GM19025 (cell line): Measurements from ENCODE around the gene LIPG.

ENCODE experiments used
- ATAC-seq: cut with Tn5 transposase; IDR thresholded peaks from one replicate; pipeline ENCODE4 v1.9.1; 2021; ENCODE audit warnings: mild to moderate bottlenecking, low read depth, moderate library complexity; ENCODE audit not compliant: unreplicated experiment

The LIPG gene

GRCh38 chr18:49609256-49610021 is 47.6 kb downstream of the LIPG start:
- ATAC-seq = no peak

DNA sequence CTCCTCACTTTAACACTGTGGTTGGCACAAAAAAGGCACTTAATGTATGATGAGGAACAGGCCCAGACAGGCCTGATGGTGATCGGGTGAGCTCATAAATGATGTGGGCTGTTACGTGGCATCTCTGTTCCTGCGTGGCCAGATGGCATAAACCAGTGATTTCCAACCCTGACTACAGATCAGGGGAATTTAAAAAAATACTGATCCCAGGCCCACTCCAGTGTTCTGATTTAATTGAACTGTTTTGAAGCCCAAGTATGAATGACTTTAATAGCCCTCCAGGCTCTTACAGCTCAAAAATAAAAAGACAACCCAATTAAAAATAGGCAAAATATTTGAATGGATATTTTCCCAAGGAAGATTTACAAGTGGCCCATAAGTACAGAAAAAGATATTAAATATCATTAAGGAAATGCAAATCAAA is 48.2 kb downstream of the LIPG start:
- ATAC-seq = no peak

- no peak for ATAC-seq
Measured at GRCh38 chr18:49611316-49611715, 49.5 kb downstream of the LIPG start.

DNA sequence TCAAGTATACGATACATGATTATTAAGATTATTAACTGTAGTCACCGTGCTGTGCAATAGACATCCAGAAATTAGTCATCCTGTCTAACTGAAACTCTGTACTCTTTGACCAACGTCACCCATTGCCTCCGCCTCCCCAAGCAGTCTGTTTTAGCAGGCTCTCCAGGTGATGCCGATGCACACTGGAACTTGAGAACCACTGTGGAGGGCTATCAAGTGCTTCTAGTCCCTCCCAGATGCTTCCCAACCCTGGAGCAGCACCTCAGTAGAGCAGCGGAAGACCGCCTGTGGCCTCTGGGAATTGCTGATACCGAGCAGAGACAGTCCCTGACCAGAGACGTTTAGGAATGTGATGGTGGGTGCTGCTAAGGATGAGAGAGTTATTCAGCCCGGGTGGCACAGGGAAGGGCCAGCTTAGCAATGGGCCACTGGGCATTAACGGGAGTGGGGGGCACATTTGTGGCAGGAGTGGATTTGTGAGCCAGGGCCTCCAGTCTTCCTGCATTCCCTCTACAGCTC is 50.7 kb downstream of the LIPG start:
- ATAC-seq = peak; percentile 67

GRCh38 chr18:49613141-49613640 is 51.3 kb downstream of the LIPG start:
- ATAC-seq = no peak

GRCh38 chr18:49613641-49614151 is 51.8 kb downstream of the LIPG start:
- no peak for ATAC-seq

DNA sequence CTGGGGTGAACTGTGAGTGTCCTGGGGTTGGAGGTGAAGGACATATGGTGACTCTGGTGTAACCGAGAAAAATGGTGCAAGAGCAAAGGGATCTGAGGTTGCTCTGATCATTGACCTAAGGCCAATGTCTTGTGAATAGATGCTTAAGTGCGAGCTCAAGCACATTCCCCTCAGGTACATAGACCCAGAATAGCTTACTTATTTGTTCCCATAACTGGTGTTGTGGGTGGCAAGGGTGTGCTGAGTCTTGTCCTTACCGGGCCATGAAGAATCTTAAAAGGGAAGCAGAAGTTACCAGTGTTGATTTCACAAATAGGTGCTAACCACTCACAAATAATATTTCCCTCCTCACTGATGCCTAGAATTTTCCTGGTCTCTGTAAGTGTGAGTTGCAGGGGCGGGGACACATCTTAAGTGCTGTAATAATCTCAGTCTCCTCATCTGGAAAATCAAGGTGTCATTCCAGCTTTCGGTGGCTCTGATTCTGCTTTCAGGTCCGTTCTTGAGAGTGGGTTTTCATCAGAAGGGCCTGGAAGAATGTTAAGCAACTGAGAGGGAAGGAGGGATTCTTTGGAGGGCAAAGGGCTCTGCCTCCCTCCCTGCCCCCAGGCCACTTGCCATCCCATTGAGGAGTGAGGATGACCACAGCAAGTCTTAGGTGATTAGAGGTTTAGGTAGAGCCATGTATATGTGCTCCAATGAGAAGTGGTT is 54.9 kb downstream of the LIPG start:
- ATAC-seq = no peak

DNA sequence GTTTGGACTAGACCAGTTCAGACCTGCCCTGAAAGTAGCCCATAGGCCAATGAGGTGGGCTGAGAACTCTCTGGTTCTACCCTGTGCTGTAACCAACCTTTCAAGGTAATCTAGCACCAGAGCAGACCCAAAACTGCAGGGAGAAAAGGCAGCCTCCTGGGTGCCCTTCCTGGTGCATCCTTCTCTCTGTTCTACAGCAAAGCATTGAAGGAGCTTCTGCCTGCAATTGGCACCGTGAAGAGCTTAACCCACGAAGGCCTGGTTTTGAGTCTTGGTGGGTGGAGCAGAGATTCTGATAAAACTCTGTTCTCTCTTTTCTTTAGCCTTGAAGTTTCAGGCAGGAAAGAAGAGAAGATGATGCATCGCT is 55.5 kb downstream of the LIPG start:
- ATAC-seq = no peak

- no peak for ATAC-seq
Measured at GRCh38 chr18:49617865-49618264, 56.0 kb downstream of the LIPG start.

DNA sequence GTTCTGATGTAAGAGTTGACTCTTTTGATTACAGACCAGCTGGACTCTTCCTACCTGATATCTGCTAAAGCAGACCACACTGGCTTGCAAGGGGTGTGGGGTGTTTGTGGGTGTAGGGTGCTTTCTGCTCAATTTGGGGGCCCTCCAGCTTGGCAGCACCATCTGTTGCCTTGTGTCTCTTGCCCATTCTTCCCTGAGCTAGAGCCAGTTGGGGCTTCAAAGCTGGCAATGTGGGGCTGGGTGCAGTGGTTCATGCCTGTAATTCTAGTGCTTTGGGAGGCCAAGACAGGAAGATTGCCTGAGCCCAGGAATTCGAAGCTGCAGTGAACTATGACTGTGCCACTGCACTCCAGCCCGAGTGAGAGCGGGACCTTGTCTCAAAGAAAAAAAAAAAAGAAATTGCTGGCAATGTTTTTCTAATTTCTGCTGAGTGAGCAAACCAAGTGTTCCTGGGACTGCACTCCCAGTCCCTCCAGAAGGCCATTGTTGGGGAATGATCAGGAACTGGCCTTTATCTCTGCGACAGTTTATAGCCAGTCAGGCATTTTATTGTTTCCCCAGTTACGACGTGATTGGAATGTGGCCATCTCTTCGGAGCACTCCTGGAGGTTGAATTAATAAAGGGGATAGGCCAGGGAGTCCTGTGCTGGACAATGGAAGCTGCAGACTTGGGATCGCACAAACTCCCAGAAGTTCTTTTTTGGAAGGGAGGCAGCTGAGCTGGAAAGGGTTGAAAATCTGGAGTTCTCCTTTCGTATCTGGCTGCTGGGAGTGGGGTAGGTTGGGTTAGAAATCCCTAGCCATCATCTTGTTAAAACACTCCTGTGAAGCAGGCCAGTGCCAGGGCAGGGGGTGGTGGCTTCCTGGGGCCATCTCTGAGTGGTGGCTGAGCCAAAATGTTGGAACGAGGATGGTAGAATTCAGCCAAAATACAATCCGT is 57.2 kb downstream of the LIPG start:
- no peak for ATAC-seq

DNA sequence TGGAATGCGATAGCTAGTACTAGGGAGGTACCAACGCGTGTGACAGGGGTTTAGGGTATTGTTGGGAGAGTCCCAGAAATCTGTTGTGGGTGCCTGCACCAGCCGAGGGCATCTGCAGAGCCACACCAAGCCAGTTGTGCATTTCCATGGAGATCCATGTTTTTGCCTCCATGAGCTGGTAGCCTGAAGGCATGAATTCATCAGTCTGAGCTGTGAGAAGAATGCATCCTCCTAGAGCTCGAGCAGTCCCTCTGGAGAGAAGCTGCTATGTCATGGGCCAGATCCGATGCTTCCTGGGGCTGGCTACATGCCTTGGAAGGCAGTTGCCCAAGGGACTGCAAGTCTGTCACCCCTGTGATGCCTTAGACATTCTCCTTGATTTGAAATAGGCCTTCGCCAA is 57.9 kb downstream of the LIPG start:
- no peak for ATAC-seq

GRCh38 chr18:49621301-49621700 is 59.4 kb downstream of the LIPG start:
- ATAC-seq = no peak

DNA sequence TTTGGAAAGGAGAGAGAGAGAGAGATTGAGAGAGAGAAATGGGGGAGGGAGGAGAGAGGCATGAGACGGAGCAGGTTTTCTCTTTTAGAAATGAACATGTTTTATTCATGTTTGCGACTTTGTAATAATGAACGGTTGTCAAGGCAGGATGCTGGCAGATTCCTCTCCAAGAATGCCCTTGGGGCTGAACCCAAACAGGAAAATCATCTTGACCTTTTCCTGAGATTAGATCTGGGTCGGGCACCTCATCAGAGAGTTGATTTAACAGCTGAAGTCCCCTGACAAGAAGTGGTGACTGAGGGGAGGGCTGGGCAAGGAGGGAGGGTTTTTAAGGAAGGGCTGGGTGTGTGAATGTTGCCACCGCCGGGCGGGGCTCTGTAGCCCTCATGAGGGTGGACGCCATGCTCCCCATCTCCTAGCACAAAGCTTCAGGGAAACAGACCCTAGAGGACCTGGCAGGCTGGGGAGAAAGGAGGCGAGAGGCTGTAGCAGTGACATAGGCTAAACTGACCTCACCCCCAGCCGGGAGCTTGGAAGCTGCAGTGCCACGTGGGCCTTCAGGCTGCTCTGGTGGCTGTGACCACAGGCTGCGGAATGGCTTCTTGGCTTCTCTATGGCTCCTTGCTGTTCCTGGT is 60.0 kb downstream of the LIPG start:
- no peak for ATAC-seq

GRCh38 chr18:49623571-49623970 is 61.7 kb downstream of the LIPG start:
- ATAC-seq = no peak

DNA sequence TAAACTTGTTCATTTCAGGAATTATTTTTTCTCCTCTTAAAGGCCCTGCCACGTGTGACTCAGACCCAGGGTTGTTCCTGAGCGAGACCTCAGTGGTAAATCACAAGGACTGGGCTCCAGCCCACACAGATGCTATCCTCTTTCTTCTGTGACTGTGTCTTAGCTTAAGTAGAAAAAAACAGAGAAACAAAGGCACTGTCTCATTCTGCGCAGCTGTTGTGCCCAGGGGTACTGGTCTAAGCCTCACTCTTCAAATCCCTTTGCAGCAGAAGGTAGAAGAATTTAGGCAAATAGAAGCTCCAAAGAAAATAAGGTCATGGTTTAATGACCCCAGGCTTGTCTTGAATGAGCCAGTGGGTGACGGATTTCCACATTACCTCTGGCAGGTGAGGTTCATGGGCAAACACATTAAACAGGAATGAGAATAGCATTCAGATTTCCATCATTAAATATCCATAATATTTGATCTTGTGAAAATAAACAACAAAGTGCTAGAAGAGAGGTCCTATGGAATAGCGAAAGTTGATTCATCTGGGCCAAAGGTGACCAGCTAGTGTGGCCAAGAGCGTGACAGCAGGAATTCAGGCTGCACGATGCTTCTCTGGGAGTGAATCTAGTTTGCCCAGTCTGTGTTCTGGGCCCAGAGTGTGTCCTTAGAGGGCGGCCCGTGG is 63.3 kb downstream of the LIPG start:
- ATAC-seq = no peak

DNA sequence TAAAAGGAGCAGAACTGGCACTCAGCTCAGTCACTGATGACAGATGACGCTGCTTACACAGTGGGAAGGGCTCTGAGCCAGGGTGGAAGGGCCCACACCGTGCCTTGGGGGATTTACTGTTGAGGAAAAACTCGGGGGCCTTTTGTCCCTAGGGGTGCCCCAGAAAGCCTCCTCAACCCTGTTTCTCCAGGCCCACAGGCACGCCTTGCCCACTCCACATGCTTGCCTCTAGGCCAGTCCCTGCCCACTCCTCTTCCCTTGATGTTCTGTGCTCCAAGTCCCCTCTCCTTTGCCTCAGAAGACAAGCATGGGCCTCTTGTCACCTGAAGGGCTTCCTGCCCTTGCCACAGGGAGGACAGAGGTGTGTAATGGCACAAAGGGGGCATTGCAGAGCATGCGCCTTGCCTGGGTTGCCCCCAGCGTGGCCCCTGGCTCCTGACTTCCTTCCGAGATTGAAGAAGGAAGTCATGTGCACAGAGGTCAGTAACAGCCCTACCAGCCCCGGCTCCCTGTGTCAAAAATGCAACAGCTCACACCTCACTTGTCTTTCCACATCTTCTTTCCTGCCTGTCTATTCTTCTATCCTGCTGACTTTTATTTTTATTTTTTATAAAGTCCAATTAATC is 65.1 kb downstream of the LIPG start:
- ATAC-seq = no peak

GRCh38 chr18:49628119-49628518 is 66.3 kb downstream of the LIPG start:
- ATAC-seq = no peak

- ATAC-seq = no peak
Measured at GRCh38 chr18:49628881-49629795, 67.3 kb downstream of the LIPG start.
